ENCODE results near the gene CUBN. TPM values are rescaled to one million over a fixed set of nuclear protein-coding genes. Genes with fewer than 3 reads are reported as not detected.

The CUBN gene
- total RNA-seq, 4 donors from 2014 or later, result 13.4 to 31.0 (median 19.7) TPM

DNA sequence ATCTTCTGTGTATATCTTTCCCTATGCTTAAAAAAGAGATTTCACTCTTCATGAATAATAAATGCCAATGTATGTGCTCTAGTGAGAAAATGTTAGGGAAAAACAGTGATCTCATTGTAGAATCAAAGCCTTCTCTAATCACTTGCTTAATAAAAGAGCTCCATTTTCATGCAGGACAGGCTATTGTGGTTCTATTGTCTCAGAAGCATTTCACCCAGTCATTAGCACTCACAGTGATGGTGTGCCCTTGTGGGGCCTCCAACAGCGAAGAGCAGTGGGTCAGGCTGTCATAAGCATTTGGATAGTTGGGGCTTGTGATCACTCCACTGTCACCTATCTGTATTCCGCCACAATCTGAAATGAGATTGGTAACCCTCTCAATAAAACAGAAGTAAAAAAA is 228.5 kb downstream of the CUBN start:
- no peak for DNase-seq
- H3K36me3 ChIP-seq, result no peaks in the 10 kb centered on the region
- WGBS, 2 donors, result 48% methylated on average over 2 of the region's 2 CpGs
- no peak for TF ChIP-seq CTCF (IDR thresholded peaks at IDR 0.05)
- no peak for TF ChIP-seq POLR2A (IDR thresholded peaks at IDR 0.05)
- H3K4me1 ChIP-seq, result peaks cover 0 to 3% of the 10 kb centered on the region in 2 donors
- intact Hi-C loops (cut with DNase I), result no loop called here
- H3K27ac ChIP-seq, result no peak overlapping the region
- H3K9me3 ChIP-seq, result no peaks in the 10 kb centered on the region
- no peaks in the 10 kb centered on the region for H3K27me3 ChIP-seq
- no peak overlapping the region for H3K4me3 ChIP-seq (replicated peaks in 1 of 3)

DNA sequence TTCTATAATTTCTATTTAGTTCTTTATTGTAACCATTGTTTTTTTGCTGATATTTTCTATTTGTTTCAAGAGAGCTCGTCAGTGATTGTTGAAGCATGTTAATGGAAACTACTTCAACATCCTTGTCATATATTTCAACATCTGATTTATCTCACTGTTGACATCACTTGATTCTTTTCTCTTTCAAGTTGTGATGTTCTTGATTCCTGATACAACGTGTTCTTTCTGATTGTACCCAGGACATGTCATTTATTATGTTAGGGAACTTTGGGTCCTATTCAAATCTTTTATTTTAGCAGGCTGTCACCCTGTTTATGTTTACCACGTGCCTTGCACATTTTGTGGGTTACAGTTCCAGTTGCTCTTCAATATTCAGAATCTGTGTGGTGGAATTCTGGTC is 232.6 kb downstream of the CUBN start:
- DNase-seq, result no peak
- Histone ChIP-seq H3K27me3 (no peaks in the 10 kb centered on the region), H3K36me3 (no peaks in the 10 kb centered on the region), H3K4me3 (replicated peaks in 1 of 3) (no peak overlapping the region), H3K9me3 (no peaks in the 10 kb centered on the region), H3K4me1 (no peaks in the 10 kb centered on the region), H3K27ac (no peak overlapping the region)
- 94 to 100% methylated on average over 3 of the region's 3 CpGs for WGBS, 2 donors
- intact Hi-C loops (cut with DNase I), result no loop called here
- TF ChIP-seq POLR2A (IDR thresholded peaks at IDR 0.05) (no peak), CTCF (IDR thresholded peaks at IDR 0.05) (no peak)

DNA sequence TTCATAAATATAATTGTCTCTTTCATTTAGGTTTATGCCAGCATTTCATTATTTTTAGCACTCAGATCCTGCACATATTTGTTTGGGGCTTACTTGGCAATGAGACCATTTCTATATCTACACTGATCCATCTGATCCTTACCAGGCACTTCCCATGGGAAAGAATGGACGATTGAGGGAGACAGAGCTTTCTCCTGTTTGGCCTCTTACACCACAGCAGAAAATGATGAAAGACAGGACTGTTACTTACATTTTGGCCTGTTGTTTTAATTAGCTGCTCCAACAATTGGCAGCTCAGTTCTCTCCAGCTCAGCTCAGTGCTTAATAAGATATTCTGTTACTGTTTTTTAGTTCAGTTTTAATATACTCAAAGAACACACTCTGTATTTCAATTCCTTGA is 234.8 kb downstream of the CUBN start:
- H3K9me3 ChIP-seq, result no peaks in the 10 kb centered on the region
- DNase-seq, result no peak
- intact Hi-C loops (cut with DNase I), result no loop called here
- H3K27me3 ChIP-seq, result no peaks in the 10 kb centered on the region
- no peak overlapping the region for H3K4me3 ChIP-seq (replicated peaks in 1 of 3)
- no peak overlapping the region for H3K27ac ChIP-seq
- H3K4me1 ChIP-seq, result peaks cover 0 to 3% of the 10 kb centered on the region in 2 donors
- TF ChIP-seq CTCF (IDR thresholded peaks at IDR 0.05) (no peak), POLR2A (IDR thresholded peaks at IDR 0.05) (no peak)
- 68 to 79% methylated on average over 1 of the region's 1 CpG for WGBS, 2 donors
- no peaks in the 10 kb centered on the region for H3K36me3 ChIP-seq

DNA sequence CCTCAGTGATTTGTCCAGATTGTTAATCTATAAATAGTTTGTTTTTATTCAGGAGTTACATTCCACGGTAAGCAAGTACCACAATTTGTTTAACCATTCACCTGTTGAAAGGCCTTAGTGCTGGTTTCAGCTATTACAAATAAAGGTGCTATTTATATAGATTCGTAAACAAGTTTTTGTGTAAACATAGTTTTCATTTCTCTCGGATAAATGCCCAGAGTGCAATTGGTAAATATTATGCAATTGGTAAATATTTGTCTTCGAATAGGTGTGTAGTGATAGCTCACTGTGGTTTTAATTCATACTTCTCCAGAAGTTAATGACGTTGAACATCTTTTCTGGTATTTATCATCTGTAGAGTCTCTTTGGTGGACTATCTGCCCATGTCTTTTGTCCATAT is 235.9 kb downstream of the CUBN start:
- Histone ChIP-seq H3K27me3 (no peaks in the 10 kb centered on the region), H3K9me3 (no peaks in the 10 kb centered on the region), H3K4me1 (peaks cover 5 to 8% of the 10 kb centered on the region in 2 donors), H3K36me3 (no peaks in the 10 kb centered on the region), H3K4me3 (replicated peaks in 1 of 3) (no peak overlapping the region), H3K27ac (peak overlapping the region in 1 of 3 donors; percentile 29)
- TF ChIP-seq CTCF (IDR thresholded peaks at IDR 0.05), result no peak
- no peak for TF ChIP-seq POLR2A (IDR thresholded peaks at IDR 0.05)
- no peak for DNase-seq
- intact Hi-C loops (cut with DNase I), result no loop called here
- whole genome bisulfite sequencing, 2 donors, result 63 to 69% methylated on average over 5 of the region's 5 CpGs

- Histone ChIP-seq H3K9me3 (no peaks in the 10 kb centered on the region), H3K4me3 (replicated peaks in 1 of 3) (no peak overlapping the region), H3K27me3 (no peaks in the 10 kb centered on the region), H3K4me1 (peaks cover 5 to 8% of the 10 kb centered on the region in 2 donors), H3K36me3 (no peaks in the 10 kb centered on the region), H3K27ac (peak overlapping the region in 1 of 3 donors; percentile 11)
- intact Hi-C loops (cut with DNase I), result no loop called here
- WGBS, 2 donors, result 67 to 69% methylated on average over 12 of the region's 12 CpGs
- TF ChIP-seq CTCF (IDR thresholded peaks at IDR 0.05), result peak in 4 of 6 experiments; percentile 8 to 32 (median 30)
- peak in 1 of 2 donors; percentile 15 for TF ChIP-seq POLR2A (IDR thresholded peaks at IDR 0.05)
- DNase-seq, result peak; percentile 33 to 34
These were observed 238.0 kb downstream of the CUBN start for GRCh38 chr10:16891375-16892313.
